ENCODE results near the gene LDLRAD4.

GRCh38 chr18:13418013-13418710 lies 199.6 kb downstream of the LDLRAD4 start:
- TF ChIP-seq CTCF (conservative IDR thresholded peaks at IDR 0.05) (no peak), ZFX (IDR thresholded peaks at IDR 0.05) (no peak)
